ENCODE results near the gene PGA4. TPM values are rescaled to one million over a fixed set of nuclear protein-coding genes. Genes with fewer than 3 reads are reported as not detected.
A peak's percentile ranks its signal among the peaks of the same experiment; 100 is the strongest.
"Not testable (repeated sequence)": the region's sequence is repeated elsewhere in the genome, so short reads cannot be mapped to it uniquely, and the experiment has no call there.

PGA4 gene
- 30.8 TPM for total RNA-seq (ENCODE audit: insufficient read depth, low replicate concordance)

GRCh38 chr11:61222047-61222446 lies at the start of gene PGA4:
PGA4 (plus strand) TSS chr11:61222347; CDS start chr11:61222401, 54 bp downstream.
- not testable (repeated sequence) for DNase-seq (ENCODE audit: low spot score)

DNA sequence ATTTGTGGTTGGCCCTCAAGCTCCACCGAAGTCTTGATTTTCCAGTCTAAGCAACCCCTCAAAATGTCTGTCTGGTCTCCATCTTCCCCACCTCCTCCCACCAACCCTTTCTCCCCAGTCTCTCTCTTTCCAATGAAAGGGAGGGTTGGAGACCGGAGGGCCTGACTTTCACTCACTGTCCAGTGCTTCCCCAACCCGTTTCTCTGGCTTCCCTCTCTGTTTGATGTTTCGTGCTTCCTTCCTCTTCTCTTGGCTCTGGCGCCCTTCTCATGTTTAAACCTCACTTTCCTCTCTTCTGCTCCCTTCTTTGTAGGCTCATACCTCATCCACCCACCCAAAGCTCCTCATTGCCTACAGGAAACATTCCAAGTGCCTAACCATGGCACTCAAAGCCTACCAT lies 49.8 kb upstream of the PGA4 start:
- DNase-seq (ENCODE audit: low spot score) = no peak

DNA sequence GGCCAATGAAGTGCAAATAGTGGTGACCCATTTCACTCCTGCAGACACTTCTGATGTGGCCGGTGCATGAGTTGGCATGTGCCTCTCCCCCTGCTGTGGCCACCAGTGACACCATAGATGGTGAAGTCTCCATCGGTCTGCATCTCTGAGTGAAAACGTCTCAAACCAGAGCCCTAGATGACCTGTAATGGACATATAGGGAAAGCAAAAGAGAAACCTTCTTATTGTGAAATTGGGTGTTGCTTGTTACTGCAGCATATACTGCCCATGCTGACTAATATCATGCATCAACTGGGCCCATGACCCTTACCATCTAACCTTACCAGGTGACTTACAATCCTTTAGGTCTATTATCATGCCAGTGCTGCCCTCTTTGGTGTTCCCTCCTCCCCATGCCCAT lies 49.3 kb upstream of the PGA4 start:
- no peak for DNase-seq (ENCODE audit: low spot score)

DNA sequence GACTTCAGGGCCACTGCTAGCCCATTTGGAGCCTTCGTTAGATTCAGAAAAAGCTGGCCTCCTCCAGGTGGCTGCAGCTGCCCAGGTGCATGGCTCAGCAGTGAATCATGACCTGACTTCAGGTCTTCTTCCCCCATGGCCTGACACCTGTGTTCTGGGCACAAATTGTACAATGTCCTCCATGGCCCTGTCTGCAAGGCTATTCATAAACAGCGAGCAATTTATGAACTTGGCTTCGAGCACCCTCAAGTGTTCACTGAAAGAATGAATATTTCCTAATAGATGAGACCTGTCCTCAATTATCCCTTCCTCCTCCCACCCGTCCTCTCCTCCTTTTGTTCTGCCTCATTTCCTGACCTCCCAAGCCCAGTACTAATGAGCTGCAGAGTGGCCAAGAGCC lies 48.7 kb upstream of the PGA4 start:
- no peak for DNase-seq (ENCODE audit: low spot score)

- DNase-seq (ENCODE audit: low spot score) = no peak
Observed at GRCh38 chr11:61174273-61174672, 47.9 kb upstream of the PGA4 start.

- no peak for DNase-seq (ENCODE audit: low spot score)
Observed at GRCh38 chr11:61174949-61175348, 47.2 kb upstream of the PGA4 start.

GRCh38 chr11:61176446-61176845 lies 45.7 kb upstream of the PGA4 start:
- no peak for DNase-seq (ENCODE audit: low spot score)

DNA sequence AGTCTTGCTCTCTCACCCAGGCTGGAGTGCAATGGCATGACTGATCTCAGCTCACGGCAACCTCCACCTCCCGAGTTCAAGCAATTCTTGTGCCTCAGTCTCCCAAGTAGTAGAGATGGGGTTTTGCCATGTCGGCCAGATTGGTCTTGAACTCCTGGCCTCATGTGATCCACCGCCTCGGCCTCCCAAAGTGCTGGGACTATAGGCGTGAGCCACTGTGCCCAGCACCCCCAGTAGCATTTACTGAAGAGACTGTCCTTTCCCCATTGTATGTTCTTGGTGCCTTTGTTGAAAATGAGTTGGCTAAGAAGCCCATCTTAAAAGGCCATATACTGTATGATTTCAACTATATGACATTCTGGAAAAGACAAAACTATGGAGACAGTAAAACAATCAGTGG lies 41.9 kb upstream of the PGA4 start:
- DNase-seq (ENCODE audit: low spot score) = not testable (repeated sequence)

GRCh38 chr11:61181489-61181888 lies 40.7 kb upstream of the PGA4 start:
- no peak for DNase-seq (ENCODE audit: low spot score)

- no peak for DNase-seq (ENCODE audit: low spot score)
Observed at GRCh38 chr11:61183645-61184044, 38.5 kb upstream of the PGA4 start.

- DNase-seq (ENCODE audit: low spot score) = no peak
Observed at GRCh38 chr11:61186504-61186903, 35.6 kb upstream of the PGA4 start.

GRCh38 chr11:61187505-61188130 lies 34.5 kb upstream of the PGA4 start:
- peak; percentile 80 for DNase-seq (ENCODE audit: low spot score)

DNA sequence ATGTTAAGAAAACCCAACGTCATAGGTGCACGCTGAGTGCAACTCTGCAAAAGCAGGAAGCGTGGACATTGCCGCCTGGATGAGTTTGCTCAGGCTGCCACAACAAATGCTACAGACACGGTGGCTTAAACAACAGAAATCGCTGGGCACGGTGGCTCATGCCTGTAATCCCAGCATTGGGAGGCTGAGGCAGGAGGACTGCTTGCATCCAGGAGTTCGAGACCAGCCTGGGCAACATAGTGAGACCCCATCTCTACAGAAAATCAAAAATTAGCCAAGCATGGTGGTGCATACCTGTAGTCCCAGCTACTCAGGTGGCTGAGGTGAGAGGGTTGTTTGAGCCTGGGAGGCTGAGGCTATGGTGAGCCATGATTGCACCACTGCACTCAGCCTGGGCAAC lies 32.2 kb upstream of the PGA4 start:
- no peak for DNase-seq (ENCODE audit: low spot score)

GRCh38 chr11:61193596-61193995 lies 28.6 kb upstream of the PGA4 start:
- DNase-seq (ENCODE audit: low spot score) = no peak

GRCh38 chr11:61194169-61194671 lies 27.9 kb upstream of the PGA4 start:
- no peak for DNase-seq (ENCODE audit: low spot score)

DNA sequence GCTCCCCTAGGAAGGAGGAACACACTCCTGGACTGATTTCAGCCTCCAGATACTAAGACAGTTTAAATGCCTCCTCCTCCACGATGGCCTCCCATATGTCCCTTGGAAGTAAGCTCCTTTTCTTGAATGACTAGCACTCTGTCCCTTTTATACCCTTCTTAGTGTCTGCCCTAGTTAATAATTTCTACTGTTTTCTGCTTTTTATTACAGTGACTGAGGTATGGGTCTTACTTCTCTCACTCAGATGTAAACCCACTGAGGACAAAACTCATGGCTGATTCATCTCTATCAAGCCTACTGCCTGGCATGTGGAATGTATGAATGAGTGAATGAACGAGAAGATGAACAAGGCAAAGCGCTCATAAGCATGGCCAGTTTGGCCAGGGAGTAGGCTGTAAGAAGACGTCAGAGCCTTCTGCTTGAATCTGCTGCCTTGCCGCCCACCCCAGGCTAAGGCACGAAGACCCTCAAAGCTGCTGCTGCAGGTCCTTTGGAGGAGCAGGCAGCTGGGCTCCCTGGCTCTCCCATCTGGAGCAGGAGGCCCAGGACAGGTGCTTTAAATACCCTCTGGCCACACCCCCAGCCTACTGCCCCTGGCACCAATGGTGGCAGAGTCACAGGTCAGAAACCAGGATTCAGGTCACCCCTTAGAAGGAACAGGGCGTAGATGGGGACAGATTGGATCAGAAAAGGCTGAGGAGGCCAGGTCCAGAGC lies 27.0 kb upstream of the PGA4 start:
- DNase-seq (ENCODE audit: low spot score) = no peak

GRCh38 chr11:61195719-61196118 lies 26.4 kb upstream of the PGA4 start:
- no peak for DNase-seq (ENCODE audit: low spot score)

- DNase-seq (ENCODE audit: low spot score) = no peak
Observed at GRCh38 chr11:61198361-61198760, 23.8 kb upstream of the PGA4 start.

DNA sequence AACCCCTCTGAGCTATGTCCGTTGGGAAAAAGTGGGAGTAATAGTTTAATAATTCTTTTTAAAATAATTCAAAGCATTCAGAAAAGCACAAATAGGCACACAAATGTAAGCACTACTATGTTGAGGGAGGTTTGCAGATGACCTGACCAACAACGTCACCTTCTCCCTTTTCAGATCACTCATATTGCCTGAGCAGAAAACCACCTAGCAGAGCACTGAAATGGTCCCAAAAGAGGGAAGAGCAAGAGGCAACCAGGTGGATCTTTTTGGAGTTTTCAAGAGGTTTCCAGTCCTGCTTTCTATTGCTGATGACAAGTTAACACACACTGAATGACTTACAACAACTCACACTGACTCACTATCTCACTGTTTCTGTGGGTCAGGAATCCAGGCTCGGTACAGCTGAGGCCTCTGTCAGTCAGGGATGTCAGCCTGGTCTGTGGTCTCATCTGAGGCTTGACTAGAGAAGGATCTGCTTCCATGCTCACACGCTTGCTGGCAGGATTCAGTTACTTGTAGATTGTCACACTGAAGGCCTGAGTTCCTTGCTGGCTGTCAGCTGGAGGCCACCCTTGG lies 23.1 kb upstream of the PGA4 start:
- DNase-seq (ENCODE audit: low spot score) = no peak

DNA sequence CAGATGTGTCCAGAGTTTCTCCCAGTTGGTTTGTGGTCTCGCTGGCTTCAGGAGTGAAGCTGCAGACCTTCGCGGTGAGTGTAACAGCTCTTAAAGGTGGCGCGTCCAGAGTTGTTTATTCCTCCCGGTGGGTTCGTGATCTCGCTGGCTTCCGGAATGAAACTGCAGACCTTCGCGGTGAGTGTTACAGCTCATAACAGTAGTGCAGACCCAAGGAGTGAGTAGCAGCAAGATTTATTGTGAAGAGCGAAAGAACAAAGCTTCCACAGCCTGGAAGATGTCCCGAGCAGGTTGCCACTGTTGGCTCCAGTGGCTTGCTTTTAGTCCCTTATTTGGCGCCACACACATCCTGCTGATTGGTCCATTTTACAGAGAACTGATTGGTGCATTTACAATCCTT lies 20.7 kb upstream of the PGA4 start:
- DNase-seq (ENCODE audit: low spot score) = no peak

GRCh38 chr11:61202950-61203746 lies 19.0 kb upstream of the PGA4 start, which contains the start of gene PGA3:
PGA3 (plus strand) TSS chr11:61203515; CDS start chr11:61203565, 50 bp downstream.
- DNase-seq (ENCODE audit: low spot score) = peak; percentile 50

DNA sequence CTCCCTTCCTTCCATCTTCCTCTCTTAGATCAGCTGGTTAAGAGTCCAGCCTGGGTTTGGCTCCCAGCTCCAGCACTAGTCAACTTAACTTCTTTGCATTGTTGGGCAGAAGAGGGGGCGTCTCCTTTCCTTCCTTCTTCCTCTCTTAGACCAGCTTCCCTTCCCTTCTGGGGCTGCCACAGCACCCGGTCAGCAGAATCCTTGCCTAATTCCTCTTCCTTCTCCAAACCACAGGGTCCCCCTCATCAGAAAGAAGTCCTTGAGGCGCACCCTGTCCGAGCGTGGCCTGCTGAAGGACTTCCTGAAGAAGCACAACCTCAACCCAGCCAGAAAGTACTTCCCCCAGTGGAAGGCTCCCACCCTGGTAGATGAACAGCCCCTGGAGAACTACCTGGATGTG lies 18.3 kb upstream of the PGA4 start:
- not testable (repeated sequence) for DNase-seq (ENCODE audit: low spot score)
